ENCODE measurements around the gene MYADM.

MYADM gene

DNA sequence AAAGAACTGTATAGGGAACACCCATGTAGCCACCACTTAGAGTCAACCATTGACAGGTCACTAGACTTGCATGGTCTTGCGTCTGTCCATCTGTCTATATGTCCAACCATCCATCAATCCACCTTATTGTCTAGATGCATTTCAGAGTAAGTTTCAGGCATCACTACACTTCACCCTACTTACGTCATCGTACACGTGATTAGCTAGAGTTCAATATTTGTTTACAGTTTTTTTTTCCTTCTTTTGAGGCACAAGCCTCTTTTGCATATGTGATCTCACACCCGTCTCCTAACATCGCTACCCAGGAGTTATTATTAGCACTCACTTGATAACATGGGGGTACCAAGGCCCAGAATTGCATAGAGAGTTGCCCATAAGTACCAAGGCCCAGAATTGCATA, 48.3 kb downstream of the MYADM start:
- Histone ChIP-seq H3K79me2 (no peaks in the 10 kb centered on the region), H3K27me3 (ENCODE audit: control insufficient read depth, insufficient read depth, low read length) (no peaks in the 10 kb centered on the region), H3K4me1 (no peaks in the 10 kb centered on the region), H3K4me2 (ENCODE audit: low read length) (no peak overlapping the region), H3K4me3 (ENCODE audit: low read depth, low read length) (no peak overlapping the region), H3K27ac (no peak overlapping the region), H3K36me3 (ENCODE audit: control insufficient read depth, insufficient read depth, low read length) (no peaks in the 10 kb centered on the region), H3K9me3 (ENCODE audit: control insufficient read depth, low read length) (no peaks in the 10 kb centered on the region), H2AFZ (no peak overlapping the region), H3K9ac (no peak overlapping the region)
- TF ChIP-seq, protein P1, sequence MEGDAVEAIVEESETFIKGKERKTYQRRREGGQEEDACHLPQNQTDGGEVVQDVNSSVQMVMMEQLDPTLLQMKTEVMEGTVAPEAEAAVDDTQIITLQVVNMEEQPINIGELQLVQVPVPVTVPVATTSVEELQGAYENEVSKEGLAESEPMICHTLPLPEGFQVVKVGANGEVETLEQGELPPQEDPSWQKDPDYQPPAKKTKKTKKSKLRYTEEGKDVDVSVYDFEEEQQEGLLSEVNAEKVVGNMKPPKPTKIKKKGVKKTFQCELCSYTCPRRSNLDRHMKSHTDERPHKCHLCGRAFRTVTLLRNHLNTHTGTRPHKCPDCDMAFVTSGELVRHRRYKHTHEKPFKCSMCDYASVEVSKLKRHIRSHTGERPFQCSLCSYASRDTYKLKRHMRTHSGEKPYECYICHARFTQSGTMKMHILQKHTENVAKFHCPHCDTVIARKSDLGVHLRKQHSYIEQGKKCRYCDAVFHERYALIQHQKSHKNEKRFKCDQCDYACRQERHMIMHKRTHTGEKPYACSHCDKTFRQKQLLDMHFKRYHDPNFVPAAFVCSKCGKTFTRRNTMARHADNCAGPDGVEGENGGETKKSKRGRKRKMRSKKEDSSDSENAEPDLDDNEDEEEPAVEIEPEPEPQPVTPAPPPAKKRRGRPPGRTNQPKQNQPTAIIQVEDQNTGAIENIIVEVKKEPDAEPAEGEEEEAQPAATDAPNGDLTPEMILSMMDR (IDR thresholded peaks at IDR 0.05), result no peak

DNA sequence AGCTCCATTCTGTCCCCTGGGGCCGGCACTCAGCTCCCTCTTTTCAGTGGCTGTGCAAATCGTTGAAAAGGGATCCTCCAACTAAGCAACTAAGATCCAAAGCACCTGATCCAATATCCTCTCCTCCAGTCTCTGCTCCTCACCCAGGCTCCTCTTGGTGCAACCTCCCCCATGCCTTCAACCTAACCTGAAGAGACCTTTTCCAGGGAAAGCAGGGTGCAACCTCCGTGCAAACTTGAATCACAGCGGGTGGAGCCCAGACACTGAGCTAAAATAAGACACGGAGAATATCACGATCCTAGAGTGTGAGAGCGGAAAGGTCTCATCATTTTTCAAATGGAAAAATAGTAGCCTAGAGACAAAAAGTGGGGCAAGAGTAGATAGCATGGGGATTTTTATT, 49.7 kb downstream of the MYADM start:
- Histone ChIP-seq H3K27me3 (ENCODE audit: control insufficient read depth, insufficient read depth, low read length) (no peaks in the 10 kb centered on the region), H3K4me2 (ENCODE audit: low read length) (no peak overlapping the region), H3K9me3 (ENCODE audit: control insufficient read depth, low read length) (no peaks in the 10 kb centered on the region)

More for the DNA sequence above, 49.7 kb downstream of the MYADM start:
- Histone ChIP-seq H3K79me2 (no peaks in the 10 kb centered on the region), H3K36me3 (ENCODE audit: control insufficient read depth, insufficient read depth, low read length) (no peaks in the 10 kb centered on the region), H3K9ac (no peak overlapping the region), H3K4me3 (ENCODE audit: low read depth, low read length) (no peak overlapping the region), H2AFZ (no peak overlapping the region), H3K27ac (no peak overlapping the region), H3K4me1 (no peaks in the 10 kb centered on the region)
- TF ChIP-seq, protein P1 (IDR thresholded peaks at IDR 0.05), result no peak

All from parathyroid adenoma (tissue), 2 donors.